ENCODE measurements around the gene ZNF205. TPM values are rescaled to one million over a fixed set of nuclear protein-coding genes. Genes with fewer than 3 reads are reported as not detected.

ZNF205 gene
- total and polyA plus RNA-seq, 2 of the 13 experiments (the other 11 are each of a cell fraction or from before 2014, with no cell fraction given): 5.8 to 10.2 TPM

- peak; percentile 59 for TF ChIP-seq IKZF5 (CRISPR knock-in tag; IDR thresholded peaks at IDR 0.05)
- TF ChIP-seq SOX13 (IDR thresholded peaks at IDR 0.05): no peak
- TF ChIP-seq SOX13 (CRISPR knock-in tag; conservative IDR thresholded peaks at IDR 0.05 in 1 of 2, IDR thresholded peaks at IDR 0.05 in 1 of 2): peak in 1 of 2 experiments; percentile 69; a peak in 2 of 4 replicates
- TF ChIP-seq ZNF564 (CRISPR knock-in tag; IDR thresholded peaks at IDR 0.05): 0 out of 2 replicates have a peak, but pooled peaks have one; percentile 57
- TF ChIP-seq ZNF766 (CRISPR knock-in tag; IDR thresholded peaks at IDR 0.05; ENCODE audit: borderline replicate concordance): no peak; the same call in 1 of the 2 replicates
- TF ChIP-seq NR2F1 (CRISPR knock-in tag; IDR thresholded peaks at IDR 0.05): peak; percentile 32 to 48; a peak in 3 of 4 replicates
- no peak for TF ChIP-seq NONO (IDR thresholded peaks at IDR 0.05)
- peak; percentile 68 for TF ChIP-seq NONO (CRISPR knock-in tag; conservative IDR thresholded peaks at IDR 0.05)
- TF ChIP-seq ERF (CRISPR knock-in tag; IDR thresholded peaks at IDR 0.05): peak; percentile 83
- peak; percentile 61; the same call in 1 of the 2 replicates for TF ChIP-seq ELF3 (CRISPR knock-in tag; IDR thresholded peaks at IDR 0.05)
- TF ChIP-seq PRDM10 (CRISPR knock-in tag; IDR thresholded peaks at IDR 0.05; ENCODE audit: low read depth): peak; percentile 55; the same call in 1 of the 2 replicates
- no peak for TF ChIP-seq ZNF17 (CRISPR knock-in tag; IDR thresholded peaks at IDR 0.05)
- peak; percentile 53; the same call in 1 of the 2 replicates for TF ChIP-seq CEBPG (CRISPR knock-in tag; IDR thresholded peaks at IDR 0.05)
- TF ChIP-seq ZSCAN30 (CRISPR knock-in tag; IDR thresholded peaks at IDR 0.05): no peak
- peak; percentile 70; the same call in 1 of the 2 replicates for TF ChIP-seq ZNF232 (CRISPR knock-in tag; IDR thresholded peaks at IDR 0.05; ENCODE audit: borderline replicate concordance)
- TF ChIP-seq RCOR2 (CRISPR knock-in tag; IDR thresholded peaks at IDR 0.05): 0 out of 2 replicates have a peak, but pooled peaks have one; percentile 32
- TF ChIP-seq TRAFD1 (CRISPR knock-in tag; IDR thresholded peaks at IDR 0.05; ENCODE audit: borderline replicate concordance): no peak
- peak; percentile 32; the same call in 1 of the 2 replicates for TF ChIP-seq SNAI1 (CRISPR knock-in tag; IDR thresholded peaks at IDR 0.05; ENCODE audit: borderline replicate concordance)
- TF ChIP-seq HNF4G (IDR thresholded peaks at IDR 0.05; ENCODE audit: borderline replicate concordance, low read depth, low read length): peak; percentile 95
- TF ChIP-seq HNF4G (CRISPR knock-in tag; IDR thresholded peaks at IDR 0.05; ENCODE audit: borderline replicate concordance, low read depth): peak; percentile 97
- peak; percentile 74; the same call in 1 of the 2 replicates for TF ChIP-seq ZNF530 (CRISPR knock-in tag; IDR thresholded peaks at IDR 0.05; ENCODE audit: low read depth)
- no peak for TF ChIP-seq FOXK2 (IDR thresholded peaks at IDR 0.05)
- peak; percentile 49; the same call in 1 of the 2 replicates for TF ChIP-seq MLX (CRISPR knock-in tag; IDR thresholded peaks at IDR 0.05)
- peak; percentile 50; the same call in 1 of the 2 replicates for TF ChIP-seq ARNTL (CRISPR knock-in tag; IDR thresholded peaks at IDR 0.05)
Measured at GRCh38 chr16:3065069-3065741, 47.2 kb upstream of the ZNF205 start, which contains the start of gene IL32 (continued).

All from HepG2 (cell line).